GM20000 (cell line): ENCODE data around the gene SMAP2.

Source experiments
- DNase-seq: peaks from one replicate; pipeline ENCODE4 v3.0.0; 2012; ENCODE audit warnings: low spot score
- TF ChIP-seq, protein P1 (sequence below): IDR thresholded peaks from 2 replicates; pipeline ENCODE4 v1.5.1; 2012; ENCODE audit warnings: mild to moderate bottlenecking, control low read depth; ENCODE audit errors: extremely low read depth, missing control alignments

The SMAP2 gene

DNA sequence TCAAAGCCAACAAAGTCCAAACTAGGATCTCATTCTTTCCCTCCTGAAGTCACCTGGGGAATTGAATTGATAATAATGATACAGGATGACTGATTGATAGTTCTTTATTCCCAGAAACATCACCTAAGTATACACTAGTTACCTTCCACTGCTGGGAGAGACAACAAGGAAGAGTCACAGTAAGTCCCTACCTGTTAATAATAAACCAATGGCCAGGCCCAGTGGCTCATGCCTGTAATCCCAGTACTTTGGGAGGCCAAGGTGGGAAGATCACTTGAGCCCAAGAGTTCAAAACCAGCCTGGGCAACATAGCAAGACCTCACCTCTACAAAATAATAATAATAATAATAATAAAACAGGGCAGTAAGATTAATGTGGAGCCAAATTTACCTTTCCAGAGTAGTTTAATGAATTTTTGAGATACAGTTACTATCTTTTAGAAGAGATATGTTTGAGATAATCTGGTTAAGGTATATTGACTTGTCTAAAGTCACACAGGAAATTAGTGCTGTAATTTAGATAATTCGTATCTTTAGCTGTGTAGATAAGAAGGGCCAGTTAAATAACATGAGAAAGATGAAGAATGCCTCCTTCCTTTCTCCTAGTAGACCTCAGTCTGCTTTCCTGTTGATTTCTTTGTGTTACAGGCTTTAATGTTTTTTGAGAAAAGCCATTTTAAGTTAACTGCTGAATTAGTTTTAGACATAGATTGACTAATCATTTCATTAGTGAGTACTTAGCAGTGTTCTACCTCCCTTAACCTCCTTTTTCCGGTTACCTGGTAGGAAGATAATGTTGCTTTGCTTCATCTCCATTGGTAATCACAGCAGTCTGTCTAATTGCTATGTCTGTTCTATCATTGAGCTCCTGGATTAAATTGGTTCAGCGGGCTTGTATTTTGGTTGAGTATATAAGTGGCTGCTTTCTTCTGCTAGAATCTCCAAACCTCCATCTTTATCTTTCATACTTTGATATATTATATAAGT, 22.0 kb downstream of the SMAP2 start:
- TF ChIP-seq, protein P1, sequence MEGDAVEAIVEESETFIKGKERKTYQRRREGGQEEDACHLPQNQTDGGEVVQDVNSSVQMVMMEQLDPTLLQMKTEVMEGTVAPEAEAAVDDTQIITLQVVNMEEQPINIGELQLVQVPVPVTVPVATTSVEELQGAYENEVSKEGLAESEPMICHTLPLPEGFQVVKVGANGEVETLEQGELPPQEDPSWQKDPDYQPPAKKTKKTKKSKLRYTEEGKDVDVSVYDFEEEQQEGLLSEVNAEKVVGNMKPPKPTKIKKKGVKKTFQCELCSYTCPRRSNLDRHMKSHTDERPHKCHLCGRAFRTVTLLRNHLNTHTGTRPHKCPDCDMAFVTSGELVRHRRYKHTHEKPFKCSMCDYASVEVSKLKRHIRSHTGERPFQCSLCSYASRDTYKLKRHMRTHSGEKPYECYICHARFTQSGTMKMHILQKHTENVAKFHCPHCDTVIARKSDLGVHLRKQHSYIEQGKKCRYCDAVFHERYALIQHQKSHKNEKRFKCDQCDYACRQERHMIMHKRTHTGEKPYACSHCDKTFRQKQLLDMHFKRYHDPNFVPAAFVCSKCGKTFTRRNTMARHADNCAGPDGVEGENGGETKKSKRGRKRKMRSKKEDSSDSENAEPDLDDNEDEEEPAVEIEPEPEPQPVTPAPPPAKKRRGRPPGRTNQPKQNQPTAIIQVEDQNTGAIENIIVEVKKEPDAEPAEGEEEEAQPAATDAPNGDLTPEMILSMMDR, result no peak
- no peak for DNase-seq

DNA sequence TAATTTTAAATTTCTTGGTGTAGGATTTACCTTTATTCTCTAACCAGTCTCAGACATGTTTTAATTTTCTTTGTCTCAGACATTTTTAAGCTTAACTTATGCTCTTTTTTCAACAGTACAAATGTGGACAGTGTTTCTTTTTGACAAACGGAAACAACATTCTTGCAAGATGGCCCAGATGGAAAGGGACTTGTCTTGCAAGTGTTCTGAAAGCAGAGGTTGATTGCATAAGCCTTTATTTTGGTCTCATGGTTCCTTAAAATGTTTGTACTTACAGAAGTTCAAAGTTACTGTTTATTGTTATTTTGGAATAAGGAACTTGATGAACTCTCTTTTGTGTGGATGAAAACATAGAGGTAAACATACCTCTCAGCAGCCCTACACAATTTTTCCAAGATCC, 22.9 kb downstream of the SMAP2 start:
- no peak for DNase-seq

GRCh38 chr1:40397258-40397657, 23.7 kb downstream of the SMAP2 start:
- DNase-seq, result no peak
- TF ChIP-seq, protein P1, result no peak

More for the DNA sequence above, 22.9 kb downstream of the SMAP2 start:
- TF ChIP-seq, protein P1, result no peak

GRCh38 chr1:40399984-40400704, 26.6 kb downstream of the SMAP2 start:
- TF ChIP-seq, protein P1, result no peak
- peak; percentile 67 for DNase-seq

DNA sequence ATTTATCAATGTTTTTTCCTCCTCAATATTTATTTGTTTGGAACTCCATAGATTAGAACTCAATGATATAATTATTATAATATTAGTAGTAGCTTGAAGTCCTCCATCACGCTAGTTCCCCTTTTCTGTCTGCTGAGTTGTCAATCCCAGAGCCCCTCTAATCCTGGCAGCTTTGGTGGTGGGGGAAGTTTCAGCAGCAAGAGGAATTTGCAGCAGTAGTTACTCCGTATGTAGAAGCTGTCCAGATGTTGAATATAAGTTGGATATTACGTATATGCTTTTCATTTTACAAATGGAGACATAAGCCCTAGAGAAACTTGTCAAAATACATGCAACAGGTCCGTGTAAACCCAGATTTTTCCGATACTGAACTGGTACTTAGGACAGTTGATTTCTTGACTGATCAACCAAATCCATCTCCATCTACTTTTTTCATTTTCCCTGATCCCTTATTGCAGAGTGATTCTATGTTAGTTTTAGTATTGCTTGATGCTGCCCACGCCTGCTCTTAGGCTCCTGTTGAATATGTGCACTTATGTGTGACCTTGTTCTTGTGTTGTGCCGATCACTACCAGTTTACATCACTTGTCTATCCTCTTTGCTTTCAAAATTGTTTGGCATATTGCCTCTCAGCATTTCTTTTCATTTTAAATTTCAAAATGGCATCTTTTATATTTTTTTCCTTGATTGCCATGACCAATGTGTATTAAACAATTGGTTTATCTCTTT, 28.1 kb downstream of the SMAP2 start:
- TF ChIP-seq, protein P1, result no peak
- DNase-seq, result no peak

DNA sequence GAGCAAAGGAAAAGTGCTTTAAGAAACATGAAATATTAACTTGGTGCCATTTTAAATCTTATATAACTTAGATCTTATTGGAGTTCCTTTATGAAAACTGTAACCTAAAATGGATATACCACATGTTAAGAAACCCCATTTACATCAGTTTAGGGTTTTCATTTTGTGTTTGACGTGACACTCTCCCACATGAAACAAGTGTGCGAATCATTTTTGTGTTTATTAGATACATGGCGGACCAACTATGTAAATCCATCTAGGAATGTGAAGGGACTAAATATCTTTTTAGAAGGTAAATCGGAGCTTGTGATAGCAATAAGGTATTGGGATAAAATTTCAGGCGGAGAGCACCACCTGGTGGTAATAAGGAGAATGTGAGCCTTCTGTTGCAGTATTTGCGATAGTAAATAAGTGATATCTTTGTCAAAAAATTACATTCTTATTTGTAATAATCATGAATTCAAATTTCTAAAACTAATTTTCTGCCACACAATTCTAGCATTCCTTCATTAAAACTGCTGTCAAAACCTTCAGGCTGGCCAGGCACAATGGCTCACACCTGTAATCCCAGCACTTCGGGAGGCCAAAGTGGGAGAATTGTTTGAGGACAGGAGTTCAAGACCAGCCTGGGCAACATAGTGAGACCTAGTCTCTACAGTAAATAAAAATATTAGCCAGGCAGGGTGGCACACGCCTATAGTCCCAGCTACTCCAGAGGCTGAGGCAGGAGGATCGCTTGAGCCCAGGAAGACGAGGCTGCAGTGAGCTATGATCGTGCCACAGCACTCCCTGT, 31.3 kb downstream of the SMAP2 start:
- TF ChIP-seq, protein P1, result peak; percentile 59
- DNase-seq, result no peak
